C4-2B (cell line): ENCODE data around the gene SPATS2L.

Source experiments
- H3K27ac ChIP-seq: fragments of 450-650 bp; 2 replicates; pipeline ENCODE4 v1.5.1; 2017
- ZFX ChIP-seq: fragments of 450-650 bp; IDR thresholded peaks from 2 replicates; pipeline ENCODE4 v1.6.1; 2017
- TF ChIP-seq, protein P1 (sequence below): fragments of 450-650 bp; conservative IDR thresholded peaks from 2 replicates; pipeline ENCODE4 v1.5.1; 2017; ENCODE audit warnings: mild to moderate bottlenecking

Gene SPATS2L

DNA sequence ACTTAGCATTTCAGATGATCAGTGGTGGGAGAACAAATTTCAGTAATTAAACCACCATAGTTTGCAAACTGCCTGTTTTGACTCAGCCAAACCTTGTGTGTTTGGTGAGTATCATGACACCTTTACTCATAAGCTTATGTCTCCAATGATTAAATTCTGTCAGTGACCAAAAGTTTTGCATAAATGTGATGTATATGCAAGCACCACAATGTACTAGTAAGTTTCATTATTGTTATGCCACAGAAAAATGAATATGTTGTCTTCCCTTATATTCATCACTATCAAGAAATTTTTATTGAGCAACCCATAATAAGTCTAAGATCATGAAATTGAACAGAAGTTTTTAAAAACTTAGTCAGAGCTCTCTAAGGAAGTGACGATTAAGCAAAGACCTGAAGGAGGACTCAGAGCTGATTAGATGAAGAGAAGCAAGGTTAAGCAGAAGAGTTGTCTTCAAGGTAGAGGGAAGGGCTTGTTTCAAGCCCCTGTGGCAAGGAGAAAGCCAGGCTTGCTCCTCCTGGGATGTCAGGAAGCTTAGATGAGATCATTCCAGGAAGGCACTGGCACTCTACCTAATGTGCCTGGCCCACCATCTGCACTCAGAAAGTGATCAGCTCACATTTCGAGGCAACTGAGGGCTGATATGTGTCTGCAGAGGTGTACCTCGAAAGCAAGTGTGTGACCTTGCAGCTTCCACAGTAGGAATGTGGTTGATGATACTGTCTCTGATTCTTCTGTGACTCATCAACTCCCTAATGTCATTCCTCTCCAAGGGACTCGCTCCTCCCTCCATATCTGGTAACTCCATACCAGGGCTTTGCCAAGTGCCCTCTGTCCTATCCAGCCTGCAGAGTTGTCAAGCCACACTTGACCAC lies 148.7 kb downstream of the SPATS2L start:
- TF ChIP-seq ZFX = no peak
- TF ChIP-seq, protein P1, sequence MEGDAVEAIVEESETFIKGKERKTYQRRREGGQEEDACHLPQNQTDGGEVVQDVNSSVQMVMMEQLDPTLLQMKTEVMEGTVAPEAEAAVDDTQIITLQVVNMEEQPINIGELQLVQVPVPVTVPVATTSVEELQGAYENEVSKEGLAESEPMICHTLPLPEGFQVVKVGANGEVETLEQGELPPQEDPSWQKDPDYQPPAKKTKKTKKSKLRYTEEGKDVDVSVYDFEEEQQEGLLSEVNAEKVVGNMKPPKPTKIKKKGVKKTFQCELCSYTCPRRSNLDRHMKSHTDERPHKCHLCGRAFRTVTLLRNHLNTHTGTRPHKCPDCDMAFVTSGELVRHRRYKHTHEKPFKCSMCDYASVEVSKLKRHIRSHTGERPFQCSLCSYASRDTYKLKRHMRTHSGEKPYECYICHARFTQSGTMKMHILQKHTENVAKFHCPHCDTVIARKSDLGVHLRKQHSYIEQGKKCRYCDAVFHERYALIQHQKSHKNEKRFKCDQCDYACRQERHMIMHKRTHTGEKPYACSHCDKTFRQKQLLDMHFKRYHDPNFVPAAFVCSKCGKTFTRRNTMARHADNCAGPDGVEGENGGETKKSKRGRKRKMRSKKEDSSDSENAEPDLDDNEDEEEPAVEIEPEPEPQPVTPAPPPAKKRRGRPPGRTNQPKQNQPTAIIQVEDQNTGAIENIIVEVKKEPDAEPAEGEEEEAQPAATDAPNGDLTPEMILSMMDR = no peak
- peak overlapping the region; percentile 45 for H3K27ac ChIP-seq

DNA sequence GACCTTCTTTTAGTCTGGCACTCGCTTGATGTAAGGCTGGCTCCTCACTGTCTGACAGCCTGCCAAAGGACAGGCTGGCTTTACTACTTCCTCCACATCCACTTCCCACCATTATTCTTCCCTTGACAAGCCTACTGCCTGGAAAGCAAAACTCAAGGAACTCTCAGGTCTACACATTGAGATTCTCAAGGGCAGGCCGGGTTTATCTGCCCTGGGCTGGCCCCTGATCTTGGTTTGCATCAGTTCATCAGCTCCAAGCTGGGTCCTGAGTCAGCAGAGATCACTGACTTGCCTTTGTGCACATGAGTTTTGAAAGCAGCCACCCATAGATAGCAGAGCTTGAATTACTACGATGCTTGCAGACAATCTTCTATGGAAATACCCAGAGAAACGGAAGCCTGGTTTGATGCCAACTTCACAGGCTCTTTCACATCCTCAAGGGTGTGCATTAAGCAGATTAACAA lies 149.5 kb downstream of the SPATS2L start:
- H3K27ac ChIP-seq = peak overlapping the region; percentile 45
- TF ChIP-seq, protein P1 = no peak
- no peak for TF ChIP-seq ZFX

DNA sequence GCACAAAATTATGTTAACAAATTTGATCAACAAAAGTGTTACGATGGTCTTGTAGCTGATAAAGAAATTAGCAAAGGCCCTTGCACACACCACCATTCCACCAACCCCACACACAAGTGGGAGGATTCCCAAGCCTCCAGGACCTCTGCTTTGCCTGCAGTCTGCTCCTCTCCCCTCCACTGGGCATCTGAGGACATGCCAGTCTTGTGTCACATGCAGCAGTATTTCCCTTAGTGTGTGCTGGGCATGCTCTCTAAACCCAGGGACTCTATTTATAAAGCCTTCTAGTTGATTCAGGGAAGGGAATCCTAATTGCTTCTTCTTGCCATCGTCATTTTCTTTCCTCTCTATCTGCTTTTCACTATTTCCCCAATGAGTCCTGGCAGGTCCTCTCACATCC lies 150.1 kb downstream of the SPATS2L start:
- TF ChIP-seq, protein P1 = no peak
- no peak for TF ChIP-seq ZFX
- H3K27ac ChIP-seq = peak overlapping the region; percentile 45

DNA sequence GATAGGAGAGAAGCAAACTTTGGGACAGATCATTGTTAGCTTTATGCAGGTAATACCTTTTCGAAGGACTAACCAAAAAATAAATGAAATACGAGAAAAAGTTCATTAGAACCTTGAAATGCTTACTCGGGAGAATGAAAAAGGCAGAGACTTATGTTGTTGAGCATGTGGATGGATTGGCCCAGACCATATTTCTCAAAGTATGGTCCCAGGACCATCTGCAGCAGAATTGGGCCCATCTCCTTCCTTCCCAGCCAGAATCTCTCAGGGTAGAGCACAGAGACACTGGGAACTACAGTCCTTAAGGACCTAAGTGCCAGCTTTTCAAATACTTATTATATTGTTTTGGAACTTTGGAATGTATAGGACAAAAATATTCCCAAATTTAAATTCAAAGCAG lies 152.6 kb downstream of the SPATS2L start:
- TF ChIP-seq, protein P1 = no peak
- TF ChIP-seq ZFX = no peak

DNA sequence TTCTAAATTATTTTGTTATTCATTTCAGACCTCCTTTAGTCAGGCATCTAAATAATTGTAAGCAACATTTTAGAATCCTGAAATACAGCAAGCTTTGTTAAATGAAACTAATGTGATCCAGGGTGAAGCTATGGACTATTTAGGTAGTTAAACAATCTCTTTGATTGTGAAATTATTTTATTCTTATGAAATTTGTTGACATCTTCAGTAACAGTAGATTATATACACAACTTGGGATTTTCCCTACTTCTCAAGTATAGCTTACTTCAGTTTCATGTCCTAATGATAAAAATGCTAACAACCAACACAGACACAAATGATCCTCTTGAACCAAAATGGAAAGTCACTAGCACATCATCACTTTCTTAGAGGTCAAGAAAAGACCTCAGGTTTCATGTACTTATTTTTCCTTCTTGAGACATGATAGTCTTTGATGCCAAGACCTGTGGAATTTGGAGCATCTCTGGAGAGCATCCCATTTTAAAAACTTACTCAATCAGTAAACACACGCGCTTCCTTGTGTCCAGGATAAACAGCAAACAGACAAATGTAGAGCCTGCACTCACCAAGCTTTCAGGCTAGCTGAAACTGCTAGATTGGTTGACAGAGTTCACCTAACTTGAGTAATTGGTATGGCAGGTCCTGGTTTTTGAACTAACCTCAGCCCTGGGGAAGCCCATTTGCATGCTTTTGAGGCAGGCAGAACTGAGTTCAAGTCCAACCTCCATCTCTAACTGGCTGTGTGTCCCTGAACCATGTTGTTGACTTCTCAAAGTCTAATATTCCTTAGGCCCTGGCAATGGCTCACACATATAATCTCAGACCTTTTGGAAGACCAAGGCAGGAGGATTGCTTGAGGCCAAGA lies 155.6 kb downstream of the SPATS2L start:
- TF ChIP-seq ZFX = no peak
- TF ChIP-seq, protein P1 = no peak
- H3K27ac ChIP-seq = no peak overlapping the region; the same call in 1 of the 2 replicates

More for the DNA sequence above, 152.6 kb downstream of the SPATS2L start:
- H3K27ac ChIP-seq = peak overlapping the region; percentile 69; the same call in 1 of the 2 replicates

DNA sequence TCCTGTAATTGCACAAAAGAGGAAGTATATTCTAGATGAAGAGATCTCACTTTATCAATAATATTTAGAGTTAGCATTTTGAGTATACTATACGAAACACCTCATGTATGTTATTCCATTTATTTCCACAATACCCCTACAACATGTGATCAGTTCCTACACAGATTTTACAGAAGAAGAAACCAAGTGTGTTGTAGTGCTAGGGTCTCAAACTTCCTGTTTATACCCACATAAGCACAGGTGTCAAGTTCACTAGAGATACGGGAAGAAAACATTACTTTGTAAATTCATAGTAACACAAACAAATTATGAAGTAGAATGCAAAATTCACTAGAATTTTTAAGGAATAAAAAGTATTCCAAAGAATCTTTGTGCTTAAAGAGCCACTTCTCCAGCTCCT lies 157.0 kb downstream of the SPATS2L start:
- no peak overlapping the region for H3K27ac ChIP-seq
- no peak for TF ChIP-seq ZFX
- TF ChIP-seq, protein P1 = no peak
